ENCODE measurements around the gene FTCD. TPM values are rescaled to one million over a fixed set of nuclear protein-coding genes. Genes with fewer than 3 reads are reported as not detected.

FTCD gene
- total and polyA plus RNA-seq, 10 of the 15 experiments (the other 5 are each of a cell fraction or from before 2014, with no cell fraction given), result 0.27 to 0.28 TPM; not detected in 8

- intact Hi-C loops (cut with micrococcal nuclease; ENCODE audit: unreplicated experiment), result no loop called here
- FAIRE-seq (no peak), DNase-seq (ENCODE audit: low read depth, low spot score) (no peak), ATAC-seq (no peak)
- Histone ChIP-seq H4K20me1 (ENCODE audit: control insufficient read depth, insufficient read depth) (no peaks in the 10 kb centered on the region), H3K36me3 (ENCODE audit: control insufficient read depth in 2 of 2, insufficient read depth in 2 of 2, low read length in 1 of 2) (no peaks in the 10 kb centered on the region), H3K9me3 (replicated peaks; ENCODE audit: control insufficient read depth, insufficient read depth, low read length) (no peaks in the 10 kb centered on the region), H3K4me3 (no peak overlapping the region), H3K79me2 (ENCODE audit: control insufficient read depth, insufficient read depth, low read length) (no peaks in the 10 kb centered on the region), H3K4me2 (ENCODE audit: control insufficient read depth, insufficient read depth) (no peak overlapping the region), H3K9ac (ENCODE audit: control insufficient read depth, insufficient read depth, low read length) (no peak overlapping the region), H3K4me1 (ENCODE audit: control insufficient read depth, insufficient read depth, low read length) (no peaks in the 10 kb centered on the region; the same call in 1 of the 2 replicates), H2AFZ (ENCODE audit: control insufficient read depth, low read depth, low read length) (no peak overlapping the region), H3K27me3 (replicated peaks in 1 of 2; ENCODE audit: control insufficient read depth in 2 of 2, insufficient read depth in 2 of 2, low read length in 1 of 2) (no peaks in the 10 kb centered on the region), H3K27ac (ENCODE audit: control insufficient read depth, insufficient read depth) (no peak overlapping the region)
- RAD21 ChIA-PET (ENCODE audit: unreplicated experiment), result no interaction called here
- CTCF ChIA-PET, result no interaction called here
- in situ Hi-C loops (cut with MboI), result no loop called here
- 81% methylated on average over 18 of the region's 19 CpGs for WGBS (ENCODE audit: insufficient coverage, insufficient replicate concordance, low lambda C conversion rate, missing lambda C conversion rate)
- SMC1A ChIA-PET (ENCODE audit: uncharacterized antibody, unreplicated experiment), result no interaction called here
- POLR2A ChIA-PET, result no interaction called here
- BruUV-seq (replicated peaks), result no TSS peak
- TF ChIP-seq BCL3 (IDR thresholded peaks at IDR 0.05; ENCODE audit: borderline replicate concordance, insufficient read depth, low read depth, low read length, poor library complexity, severe bottlenecking), result no peak
- TF ChIP-seq RAD51 (IDR thresholded peaks at IDR 0.05), result no peak
- no peak for TF ChIP-seq ELK1 (IDR thresholded peaks at IDR 0.05; ENCODE audit: low read depth, low read length)
- no peak for TF ChIP-seq CBFB (IDR thresholded peaks at IDR 0.05; ENCODE audit: low read depth)
These were observed 26.1 kb upstream of the FTCD start for GRCh38 chr21:46181436-46181835.

GRCh38 chr21:46180778-46181391 is 25.5 kb upstream of the FTCD start:
- H3K27me3 ChIP-seq (replicated peaks in 1 of 2; ENCODE audit: control insufficient read depth in 2 of 2, insufficient read depth in 2 of 2, low read length in 1 of 2), result no peaks in the 10 kb centered on the region
- no peaks in the 10 kb centered on the region for H3K36me3 ChIP-seq (ENCODE audit: control insufficient read depth in 2 of 2, insufficient read depth in 2 of 2, low read length in 1 of 2)
- intact Hi-C loops (cut with micrococcal nuclease; ENCODE audit: unreplicated experiment), result no loop called here
- no peaks in the 10 kb centered on the region for H3K9me3 ChIP-seq (replicated peaks; ENCODE audit: control insufficient read depth, insufficient read depth, low read length)
- H3K4me2 ChIP-seq (ENCODE audit: control insufficient read depth, insufficient read depth), result no peak overlapping the region
- no peak overlapping the region for H3K27ac ChIP-seq (ENCODE audit: control insufficient read depth, insufficient read depth)
- ChIA-PET POLR2A (no interaction called here), RAD21 (ENCODE audit: unreplicated experiment) (no interaction called here), CTCF (no interaction called here), SMC1A (ENCODE audit: uncharacterized antibody, unreplicated experiment) (no interaction called here)
- in situ Hi-C loops (cut with MboI), result no loop called here
- WGBS (ENCODE audit: insufficient coverage, insufficient replicate concordance, low lambda C conversion rate, missing lambda C conversion rate), result 89% methylated on average over 26 of the region's 26 CpGs
- no peak overlapping the region for H3K9ac ChIP-seq (ENCODE audit: control insufficient read depth, insufficient read depth, low read length)
- no peak overlapping the region for H2AFZ ChIP-seq (ENCODE audit: control insufficient read depth, low read depth, low read length)
- DNase-seq (ENCODE audit: low read depth, low spot score) (no peak), FAIRE-seq (no peak), ATAC-seq (no peak)
- H3K4me1 ChIP-seq (ENCODE audit: control insufficient read depth, insufficient read depth, low read length), result no peaks in the 10 kb centered on the region; the same call in 1 of the 2 replicates
- BruUV-seq (replicated peaks), result no TSS peak
- H3K79me2 ChIP-seq (ENCODE audit: control insufficient read depth, insufficient read depth, low read length), result no peaks in the 10 kb centered on the region
- no peaks in the 10 kb centered on the region for H4K20me1 ChIP-seq (ENCODE audit: control insufficient read depth, insufficient read depth)
- no peak overlapping the region for H3K4me3 ChIP-seq
- TF ChIP-seq JUND (IDR thresholded peaks at IDR 0.05; ENCODE audit: low read depth, low read length) (no peak), ZNF687 (IDR thresholded peaks at IDR 0.05) (no peak), ATF3 (IDR thresholded peaks at IDR 0.05; ENCODE audit: borderline replicate concordance, extremely low read depth, low read depth, low read length) (no peak), ZBED1 (IDR thresholded peaks at IDR 0.05; ENCODE audit: borderline replicate concordance) (no peak), MEF2A (IDR thresholded peaks at IDR 0.05; ENCODE audit: insufficient read depth, low read depth, low read length) (no peak), TCF12 (IDR thresholded peaks at IDR 0.05; ENCODE audit: low read depth, low read length) (no peak)

All from GM12878 (cell line).